DLD1 (cell line): ENCODE results near the gene GTPBP2.

Experiments used
- in situ Hi-C: cut with HindIII; loops from 2 replicates; pipeline ENCODE4 v1.10.0; 2017; ENCODE audit warnings: low sequenced_read_pairs

The GTPBP2 gene, protein sequence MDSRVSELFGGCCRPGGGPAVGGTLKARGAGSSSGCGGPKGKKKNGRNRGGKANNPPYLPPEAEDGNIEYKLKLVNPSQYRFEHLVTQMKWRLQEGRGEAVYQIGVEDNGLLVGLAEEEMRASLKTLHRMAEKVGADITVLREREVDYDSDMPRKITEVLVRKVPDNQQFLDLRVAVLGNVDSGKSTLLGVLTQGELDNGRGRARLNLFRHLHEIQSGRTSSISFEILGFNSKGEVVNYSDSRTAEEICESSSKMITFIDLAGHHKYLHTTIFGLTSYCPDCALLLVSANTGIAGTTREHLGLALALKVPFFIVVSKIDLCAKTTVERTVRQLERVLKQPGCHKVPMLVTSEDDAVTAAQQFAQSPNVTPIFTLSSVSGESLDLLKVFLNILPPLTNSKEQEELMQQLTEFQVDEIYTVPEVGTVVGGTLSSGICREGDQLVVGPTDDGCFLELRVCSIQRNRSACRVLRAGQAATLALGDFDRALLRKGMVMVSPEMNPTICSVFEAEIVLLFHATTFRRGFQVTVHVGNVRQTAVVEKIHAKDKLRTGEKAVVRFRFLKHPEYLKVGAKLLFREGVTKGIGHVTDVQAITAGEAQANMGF

DNA sequence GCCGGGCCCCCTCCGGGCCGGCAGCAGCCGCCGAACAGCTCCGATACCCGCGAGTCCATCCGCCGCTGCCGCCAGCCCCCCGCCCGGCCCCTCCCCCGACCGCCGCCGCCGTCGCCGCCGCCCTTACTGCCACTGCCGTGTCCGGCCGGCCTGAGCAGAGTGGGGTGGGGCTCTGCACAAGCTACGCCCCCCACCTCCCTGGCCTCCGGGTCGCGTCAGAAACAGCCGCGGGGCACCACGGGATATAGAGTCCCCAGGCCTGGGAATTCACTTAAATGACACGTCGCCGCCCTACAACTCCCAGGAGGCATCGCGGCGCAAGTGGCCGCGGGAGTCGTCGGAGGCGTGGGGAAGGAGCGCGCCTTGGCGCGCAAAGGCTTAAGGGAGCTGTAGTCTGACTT is at the start of gene GTPBP2:
TSS of gene GTPBP2 (minus strand) at position 161 of the 401 bp plus-strand sequence. CDS start at position 59, 102 bp downstream.
- in situ Hi-C loops = no loop called here

DNA sequence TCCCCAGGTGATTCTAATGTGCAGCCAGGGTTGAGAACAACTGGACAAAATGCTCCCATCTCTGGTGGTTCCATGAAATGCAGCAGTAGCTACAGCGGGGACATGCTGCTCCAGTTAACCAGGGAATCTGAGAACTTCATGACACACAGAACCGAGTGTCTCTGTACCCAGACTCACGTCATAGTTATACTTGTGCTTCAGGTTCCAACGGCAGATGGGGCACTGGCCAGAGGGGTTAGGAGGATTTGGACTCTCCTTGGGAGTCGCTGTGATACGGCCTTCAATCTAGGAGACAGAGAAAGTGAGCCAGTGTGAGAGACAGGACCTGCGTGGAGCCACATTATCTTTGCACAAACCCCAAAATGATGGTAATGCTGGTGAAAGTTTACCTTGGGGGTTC is 49.3 kb upstream of the GTPBP2 start:
- in situ Hi-C loops = no loop called here

DNA sequence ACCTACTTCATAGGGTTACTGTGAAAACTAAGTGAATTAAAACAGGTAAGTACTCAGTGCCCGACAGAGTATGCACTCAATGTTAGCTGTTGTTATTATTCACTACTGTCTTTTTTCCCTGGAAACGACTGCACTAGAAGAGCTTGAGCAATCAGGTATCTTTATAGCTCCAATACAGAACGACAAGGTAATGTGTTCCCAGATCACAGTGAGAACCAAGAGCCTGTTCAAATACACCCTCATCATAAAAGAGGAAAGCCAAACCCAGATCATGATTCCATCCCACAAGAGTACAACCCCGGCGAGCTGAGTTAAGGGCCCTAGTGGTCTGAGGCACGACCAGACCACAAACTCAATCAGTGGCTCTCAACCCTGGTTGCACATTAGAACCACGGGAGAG is 48.7 kb upstream of the GTPBP2 start:
- in situ Hi-C loops = no loop called here

DNA sequence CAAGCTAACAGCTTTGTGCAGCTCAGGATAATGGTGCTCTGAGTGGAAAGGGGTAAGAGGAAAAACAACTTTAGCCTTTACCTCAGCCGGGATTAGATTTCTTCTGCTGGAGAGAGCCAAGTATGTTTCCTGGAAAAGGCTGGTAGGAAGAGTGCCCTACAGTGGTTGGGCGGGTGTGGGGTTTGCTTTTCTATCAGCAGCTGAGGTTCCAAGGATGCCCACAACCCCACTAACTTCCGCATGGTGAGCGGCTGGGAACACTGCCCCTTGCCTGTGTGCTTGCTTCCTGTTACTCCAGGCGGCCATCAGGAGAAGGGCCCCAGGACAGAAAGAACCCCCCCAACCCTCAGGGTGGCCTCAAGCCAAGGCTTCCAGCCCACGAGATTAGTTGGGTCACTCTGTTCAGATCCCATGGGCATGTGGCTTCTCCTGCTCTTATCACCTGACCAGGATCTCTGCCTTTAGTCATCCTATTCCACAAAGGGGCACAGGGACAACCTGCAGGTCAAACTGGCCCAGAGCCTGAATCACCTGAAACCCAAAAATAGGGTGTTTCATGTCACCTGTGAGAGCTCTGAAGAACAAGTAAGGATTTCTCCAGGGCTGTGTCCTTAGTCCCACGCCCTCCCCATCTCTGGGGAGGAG is 48.0 kb upstream of the GTPBP2 start:
- in situ Hi-C loops = no loop called here

DNA sequence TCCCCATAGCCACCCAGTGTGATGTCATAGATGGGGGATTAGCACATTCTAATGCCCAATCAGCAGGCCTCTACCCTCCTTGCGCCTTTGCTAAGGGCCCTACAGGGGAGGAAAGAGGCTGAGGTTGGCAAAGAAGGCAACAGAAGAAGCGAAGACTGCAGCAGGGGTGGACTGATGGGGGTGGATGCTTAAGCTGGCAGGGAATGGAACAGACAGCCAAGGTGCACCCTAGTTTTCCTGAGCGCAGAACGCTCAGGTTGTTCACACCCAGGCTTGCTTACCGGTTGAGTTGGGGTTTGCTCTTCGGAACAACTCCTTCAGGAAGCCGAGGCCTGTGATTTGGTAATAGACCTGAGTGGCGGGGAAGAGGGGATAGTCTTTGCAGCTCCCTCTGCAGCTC is 45.9 kb upstream of the GTPBP2 start:
- in situ Hi-C loops = no loop called here

DNA sequence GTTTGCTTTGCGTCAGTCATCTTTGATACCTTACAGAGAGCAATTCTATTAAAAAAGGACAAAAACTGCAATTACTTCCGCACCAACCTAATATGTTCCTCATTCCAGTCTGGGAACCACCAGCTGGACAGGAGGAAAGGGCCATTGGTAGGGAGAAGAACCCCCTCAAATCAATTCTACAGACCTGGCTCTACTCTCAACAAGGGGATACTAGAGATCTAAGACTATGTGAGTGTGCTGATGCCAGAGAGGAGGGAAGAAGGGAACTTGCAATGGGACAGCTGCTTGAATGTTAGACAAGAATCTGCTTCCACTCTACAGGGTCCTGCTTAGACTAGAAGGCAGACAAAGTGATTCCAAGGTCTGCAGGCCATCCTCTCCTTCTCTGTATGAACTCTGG is 45.2 kb upstream of the GTPBP2 start:
- in situ Hi-C loops = no loop called here

DNA sequence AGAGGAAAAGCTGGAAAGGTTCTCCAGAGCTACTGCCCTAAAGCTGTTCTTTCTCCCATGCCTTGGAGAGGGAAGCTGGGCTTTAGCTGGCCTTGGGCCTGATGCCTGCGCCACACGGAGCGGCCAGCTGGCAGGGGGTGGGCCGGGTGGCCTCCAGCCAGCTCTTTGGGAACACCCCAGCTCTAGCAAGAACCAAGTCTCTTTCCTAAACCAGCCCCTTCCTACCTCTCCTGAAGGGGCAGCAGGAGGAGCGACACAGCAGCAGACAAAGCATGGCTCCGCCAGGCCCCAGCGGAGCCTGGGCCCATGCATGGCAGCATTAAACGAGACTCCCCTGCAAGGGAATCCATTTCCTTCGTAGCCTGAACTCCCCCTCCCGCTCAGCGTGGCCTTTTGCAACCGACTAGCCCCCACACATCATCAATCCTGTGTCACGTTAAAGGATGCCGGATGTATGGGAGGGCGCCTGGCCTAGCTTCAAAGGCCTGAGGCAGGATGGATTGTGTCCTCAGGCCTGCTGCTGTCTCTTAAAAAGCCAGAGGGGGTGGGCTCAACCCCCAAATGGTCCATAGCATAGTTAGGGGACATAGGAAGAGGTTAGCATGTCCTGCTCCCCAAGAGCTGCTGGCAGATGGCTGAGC is 44.5 kb upstream of the GTPBP2 start:
- in situ Hi-C loops = no loop called here

DNA sequence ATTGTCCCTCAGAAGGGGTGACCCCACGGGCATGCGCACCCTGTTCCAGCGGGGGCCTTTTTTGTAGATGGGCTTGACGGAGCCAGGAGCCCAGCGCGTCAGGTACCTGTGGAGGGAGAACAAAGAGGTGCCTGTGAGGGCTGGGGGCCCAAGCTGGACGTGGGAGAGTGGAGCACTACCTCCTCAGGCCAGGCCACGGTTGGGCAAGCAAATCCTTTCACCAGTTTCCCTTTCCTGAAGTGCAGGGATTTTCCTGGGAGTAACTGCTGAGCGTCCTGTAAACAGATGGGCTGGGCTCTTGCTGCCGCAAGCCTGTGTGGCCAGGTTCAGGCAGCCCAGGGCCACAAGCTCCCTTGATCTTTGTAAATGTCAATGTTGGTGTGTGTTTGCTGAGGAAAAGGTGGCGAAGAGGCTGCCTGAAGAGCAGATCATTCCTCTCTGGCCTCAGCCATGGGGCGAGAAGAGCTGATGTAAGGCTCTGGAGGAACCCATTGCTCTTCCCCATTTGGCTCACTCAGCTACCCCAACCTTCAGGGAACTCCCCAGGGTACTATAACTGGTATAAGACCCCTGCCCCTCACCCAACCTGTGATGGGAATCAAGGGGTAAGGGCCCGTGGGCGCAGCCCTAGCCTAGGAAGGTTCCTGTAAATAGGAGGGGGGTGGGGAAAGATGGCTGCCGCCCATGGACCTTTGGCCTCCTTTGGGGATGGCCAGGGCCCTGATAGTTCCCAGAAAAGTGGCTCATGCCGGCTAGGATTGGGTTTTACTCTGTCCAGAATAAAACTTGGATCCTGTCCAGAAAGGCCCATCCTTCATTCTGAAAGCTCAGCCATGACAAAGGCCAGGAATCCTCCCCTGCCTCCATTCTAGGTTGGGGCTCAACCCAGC is 43.0 kb upstream of the GTPBP2 start:
- in situ Hi-C loops = no loop called here

DNA sequence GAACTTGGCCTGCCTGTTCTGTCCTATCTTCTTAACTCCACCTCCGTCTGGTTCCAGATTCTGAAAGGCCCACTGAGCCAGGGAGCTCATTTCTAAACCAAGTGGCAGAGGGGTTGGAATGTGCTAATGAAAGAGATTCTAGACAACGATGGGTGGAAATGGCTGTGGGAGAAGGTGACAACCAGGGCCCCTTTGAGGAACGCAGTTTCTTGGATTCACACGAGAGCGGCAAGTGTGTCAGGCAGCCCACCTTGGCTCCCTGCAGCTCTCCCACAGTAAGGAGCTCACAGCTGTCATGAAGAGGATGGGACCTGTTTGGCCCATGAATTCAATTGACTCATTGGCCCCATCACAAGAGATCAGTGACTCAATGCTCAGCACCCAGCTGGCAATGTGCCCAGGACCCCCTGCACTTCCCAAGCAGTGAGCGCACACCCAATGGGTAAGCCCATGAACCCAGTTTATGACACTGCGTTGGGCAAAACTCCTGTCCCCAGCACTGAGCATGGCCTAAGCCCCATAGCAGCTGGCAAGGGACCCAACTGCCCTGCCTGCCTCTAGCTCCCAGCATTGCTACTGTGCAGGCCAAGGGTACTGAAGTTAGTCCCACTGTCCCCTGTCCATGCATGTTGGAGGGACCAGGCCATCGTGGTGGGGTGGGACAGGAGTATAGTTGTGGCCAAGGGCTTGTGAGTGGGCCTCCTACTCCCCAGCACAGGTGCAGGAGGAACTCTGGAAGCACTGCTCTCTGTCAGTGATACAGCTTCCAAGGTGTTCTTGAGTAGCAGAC is 42.1 kb upstream of the GTPBP2 start:
- in situ Hi-C loops = no loop called here

DNA sequence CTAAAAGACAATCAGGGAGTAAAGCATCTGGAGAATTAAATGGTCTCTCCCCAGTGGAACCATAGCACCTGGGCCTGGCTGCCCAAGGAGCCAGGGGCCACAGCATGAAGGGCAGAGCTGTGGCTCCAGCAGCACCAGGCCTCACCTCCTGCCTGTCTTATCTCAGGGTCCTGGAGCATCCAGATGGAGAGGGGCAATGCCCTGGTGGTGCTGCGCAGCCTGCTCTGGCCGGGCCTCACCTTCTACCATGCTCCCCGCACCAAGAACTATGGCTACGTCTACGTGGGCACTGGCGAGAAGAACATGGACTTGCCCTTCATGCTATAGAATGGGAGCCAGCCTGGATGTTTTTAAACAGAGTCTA is 41.5 kb upstream of the GTPBP2 start:
- in situ Hi-C loops = no loop called here

DNA sequence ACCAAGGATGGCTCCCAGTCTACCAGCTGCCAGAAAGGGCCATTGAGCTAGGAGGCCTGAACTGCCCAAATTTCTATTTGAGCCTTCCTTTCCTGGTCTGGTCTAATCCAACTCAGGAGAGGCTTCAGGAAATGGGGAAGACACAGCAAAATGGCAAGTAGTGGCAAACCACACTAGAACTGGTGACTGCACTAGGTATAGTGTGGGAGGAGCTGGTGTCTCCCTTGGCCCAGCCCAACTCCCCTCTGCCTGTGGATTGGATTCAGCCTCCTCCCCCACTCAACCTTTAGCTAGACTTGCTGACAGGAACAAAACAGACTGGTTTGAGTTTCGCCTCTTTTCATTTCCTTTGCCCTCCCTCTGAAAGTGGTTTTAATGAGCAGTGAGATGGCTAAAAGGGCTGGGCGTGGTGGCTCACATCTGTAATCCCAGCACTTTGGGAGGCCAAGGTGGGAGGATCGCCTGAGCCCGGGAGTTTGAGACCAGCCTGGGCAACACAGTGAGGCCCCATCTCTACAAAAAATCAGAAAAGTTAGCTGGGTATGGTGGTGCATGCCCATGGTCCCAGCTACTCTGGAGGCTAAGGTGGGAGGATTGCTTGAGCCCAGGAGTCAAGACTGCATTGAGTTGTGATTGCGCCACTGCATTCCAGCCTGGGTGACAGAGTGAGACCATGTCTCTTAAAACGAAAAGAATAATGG is 41.0 kb upstream of the GTPBP2 start:
- in situ Hi-C loops = no loop called here

DNA sequence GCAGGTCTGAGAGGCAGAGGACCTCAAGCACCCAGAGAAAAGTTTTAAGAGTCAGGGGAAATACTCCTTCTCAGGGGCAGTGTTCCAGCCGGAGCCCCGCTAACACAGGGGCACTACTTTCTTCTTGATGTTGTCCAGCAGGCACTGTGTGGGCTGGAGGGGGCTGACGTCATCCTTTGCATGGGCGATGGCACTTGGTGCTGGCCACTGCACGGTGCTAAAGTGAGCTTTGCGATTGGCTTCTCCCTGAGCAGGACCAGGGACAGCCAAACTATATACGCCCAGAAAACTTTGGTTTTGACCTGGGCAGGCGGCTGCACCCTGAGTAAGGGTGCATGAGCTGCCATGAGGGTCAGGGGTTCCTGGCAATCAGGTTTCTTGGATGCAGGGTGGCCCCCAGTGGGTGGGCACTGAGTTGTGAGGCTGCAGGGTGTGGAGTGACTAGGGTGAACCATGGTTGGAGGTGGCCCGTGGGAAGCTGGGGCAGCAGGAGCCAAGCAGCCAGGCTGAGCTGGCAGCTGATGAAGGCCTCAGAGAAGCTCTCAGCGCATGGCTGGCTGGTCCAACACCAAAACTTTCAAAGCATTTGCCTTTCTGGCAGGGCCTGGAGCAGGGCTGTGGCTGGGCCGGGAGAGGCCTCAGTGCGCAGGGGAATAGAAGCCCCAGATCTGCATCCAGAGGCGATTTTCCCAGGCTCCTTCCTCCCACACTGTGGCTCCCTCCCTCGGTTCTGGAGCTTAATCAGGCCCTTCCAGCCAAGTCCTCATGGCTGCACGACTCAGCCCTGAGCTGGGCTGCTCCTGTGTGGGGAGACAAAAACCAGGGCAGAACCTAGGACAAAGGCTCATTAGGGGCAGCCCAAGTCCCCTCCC is 40.2 kb upstream of the GTPBP2 start:
- in situ Hi-C loops = no loop called here

DNA sequence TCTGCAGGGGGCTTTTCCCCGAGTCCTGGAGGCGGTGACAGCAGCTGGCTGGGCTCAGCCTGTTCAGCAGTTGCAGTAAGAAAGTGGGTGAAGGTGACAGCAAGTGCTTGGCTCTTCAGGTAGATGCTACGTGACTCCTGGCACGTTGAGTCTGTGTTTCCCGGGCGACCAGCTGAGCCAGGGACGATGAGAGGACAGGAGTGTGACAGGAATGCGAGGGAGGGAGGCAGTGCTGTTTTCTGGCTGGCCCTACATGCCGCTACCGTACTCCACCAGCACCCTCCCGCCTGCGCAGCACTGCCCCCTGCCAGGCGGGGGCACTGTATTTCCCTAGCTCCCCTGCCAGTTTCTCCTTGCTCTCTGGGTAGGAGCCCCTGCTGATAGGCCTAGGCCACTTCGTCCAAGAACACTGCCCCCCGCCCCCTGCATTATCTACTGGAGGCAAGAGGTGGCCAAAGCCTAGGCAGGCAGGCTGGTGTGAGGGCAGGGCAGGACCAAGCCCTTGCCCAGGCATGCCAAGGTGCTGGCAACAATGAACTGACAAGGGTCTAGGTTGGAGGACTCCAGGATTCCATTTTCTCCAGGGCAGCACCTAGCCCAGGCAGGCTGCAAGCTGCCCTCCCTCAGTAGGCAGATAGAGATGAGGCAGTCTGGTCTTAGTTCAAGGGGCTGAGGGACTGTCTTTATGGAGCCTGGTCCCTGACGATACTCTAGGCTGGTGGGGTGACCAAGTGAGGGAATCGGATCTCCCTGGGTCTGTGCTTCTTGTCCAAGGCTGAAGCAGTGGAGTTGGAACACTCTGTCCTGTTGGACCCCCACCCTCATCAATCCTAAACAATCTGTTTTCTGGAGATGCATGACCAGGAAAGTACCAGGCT is 39.3 kb upstream of the GTPBP2 start:
- in situ Hi-C loops = no loop called here

DNA sequence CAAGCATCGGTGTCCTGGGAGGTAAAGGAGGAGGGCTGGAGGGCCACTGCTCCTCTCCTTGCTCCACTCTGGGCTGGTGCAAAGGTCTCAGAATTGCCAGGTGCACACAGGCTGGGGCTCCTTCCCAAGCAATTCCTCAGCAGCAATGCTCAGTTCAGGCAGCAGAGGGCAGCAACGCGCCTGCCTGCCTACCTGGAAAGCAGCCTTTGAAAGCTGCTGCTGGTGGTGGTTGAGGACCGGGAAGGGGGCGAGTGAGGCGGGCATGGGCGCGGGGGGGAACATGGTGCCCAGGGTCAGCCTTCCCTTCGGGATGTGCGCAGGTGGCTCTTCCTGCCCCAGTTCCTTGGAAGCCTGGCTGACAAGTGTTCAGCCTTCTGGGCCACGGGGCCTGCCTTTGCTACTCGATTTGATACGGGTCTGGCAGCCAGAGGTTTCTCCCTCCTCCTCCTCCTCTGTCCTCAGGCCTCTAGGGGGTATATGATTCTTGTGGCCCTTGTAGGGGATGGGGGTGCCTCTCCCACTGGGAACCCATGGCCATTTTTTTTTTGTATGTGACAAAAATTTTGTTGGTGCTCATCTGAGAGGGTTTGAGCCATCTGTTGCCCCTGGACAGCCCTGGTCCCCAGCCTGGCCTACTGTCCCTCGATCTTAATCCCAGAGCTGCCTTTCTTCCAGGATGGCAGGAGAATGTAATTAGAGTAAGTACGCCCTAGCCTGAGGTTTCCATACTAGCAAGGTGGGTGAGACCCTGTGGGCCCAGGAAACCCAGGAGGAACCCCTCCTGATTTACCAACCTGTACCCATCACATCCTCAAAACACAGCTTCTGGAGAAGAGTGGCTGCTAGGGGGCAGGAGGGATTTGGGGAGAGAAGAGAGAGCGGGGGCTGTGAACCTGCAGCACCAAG is 38.4 kb upstream of the GTPBP2 start:
- in situ Hi-C loops = no loop called here

DNA sequence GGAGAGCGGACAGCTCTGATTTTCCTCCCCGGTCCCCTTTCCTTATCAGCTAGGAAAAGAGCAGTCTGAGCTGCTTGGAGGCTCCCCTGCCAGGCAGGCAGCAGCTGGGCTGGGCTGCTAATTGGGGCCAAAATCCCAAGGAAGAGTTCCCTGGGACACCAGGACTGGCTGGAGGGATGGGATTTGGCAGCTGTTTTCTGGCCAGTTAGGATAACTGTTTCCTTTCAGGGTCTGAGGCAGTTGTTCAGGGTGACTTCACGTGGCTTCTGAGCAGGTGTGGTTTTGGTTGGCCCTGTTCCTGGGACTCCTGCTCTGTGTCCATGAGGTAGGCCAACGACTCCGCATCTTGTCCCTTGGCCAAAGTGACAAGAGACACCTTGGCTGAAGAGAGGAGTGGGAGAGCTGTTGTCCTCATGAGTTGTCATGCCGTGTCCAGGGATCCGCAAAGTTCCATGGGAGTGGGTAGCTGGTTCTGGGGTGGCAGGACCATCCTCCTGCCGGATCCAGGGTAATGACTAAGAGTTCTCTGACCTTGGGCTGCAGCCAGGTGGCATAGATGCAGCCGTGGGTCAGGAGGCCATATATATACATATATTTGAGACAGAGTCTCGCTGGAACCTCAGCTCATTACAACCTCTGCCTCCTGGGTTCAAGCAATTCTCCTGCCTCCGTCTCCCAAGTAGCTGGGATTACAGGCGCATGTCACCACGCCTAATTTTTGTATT is 37.3 kb upstream of the GTPBP2 start:
- in situ Hi-C loops = no loop called here

DNA sequence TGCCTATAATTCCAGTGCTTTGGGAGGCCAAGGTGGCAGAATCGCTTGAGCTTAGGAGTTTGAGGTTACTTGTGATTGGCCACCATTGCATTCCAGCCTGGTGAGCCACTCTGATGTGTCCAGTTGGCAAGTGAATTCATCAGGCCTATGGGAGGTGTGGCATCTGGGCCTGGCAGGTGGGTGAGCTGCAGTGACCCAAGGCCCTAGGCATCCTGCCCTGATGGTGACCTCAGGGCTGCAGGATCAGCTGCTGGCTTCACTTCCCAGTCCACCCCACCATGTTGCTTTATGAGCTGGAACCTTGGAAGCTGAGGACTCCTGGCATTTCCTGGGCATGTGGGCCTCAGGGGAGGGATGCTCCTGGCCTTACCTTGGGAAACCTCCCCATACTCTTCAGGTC is 36.3 kb upstream of the GTPBP2 start:
- in situ Hi-C loops = no loop called here
